K562 (cell line): ENCODE results near the gene GASK1B. TPM values are rescaled to one million over a fixed set of nuclear protein-coding genes. Genes with fewer than 3 reads are reported as not detected.

Source experiments
- ATAC-seq: fragments of 200-7000 bp; cut with Tn5 transposase; 3 replicates; pipeline ENCODE4 v1.9.1; 2020; ENCODE audit warnings: moderate library complexity
- BruUV-seq: library from RNA; stranded (reverse); fragments of 400-500 nt; replicated peaks from 2 replicates; lab custom pipeline; 2021; lab: Mats Ljungman, UMichigan
- CTCF ChIA-PET: fragments of 300-600 bp; formaldehyde crosslinking; extraction: SDS; loops from one replicate; lab custom pipeline; 2021; ENCODE audit warnings: low intra/inter-chr PET ratio; lab: Yijun Ruan, JAX
- POLR2A ChIA-PET: fragments of 300-600, 350-650 bp; sonication (Branson Sonifier 250); formaldehyde crosslinking; extraction: SDS; loops from one replicate; lab custom pipeline; 2021; ENCODE audit warnings: antibody characterized with exemption, inconsistent platforms; lab: Yijun Ruan, JAX
- DNase-seq, 4 experiments: peaks; one replicate each; pipeline versions ENCODE4 v3.0.0 to v3.0.0-alpha.2; 2011 to 2018; ENCODE audit warnings: low spot score in 3 of 4, mixed read lengths in 3 of 4; ENCODE audit errors: extremely low read depth in 1 of 4
- FAIRE-seq: peaks from 2 replicates; lab custom pipeline; 2011; peaks lifted over from hg19 to GRCh38; lab: Jason Lieb, UNC
- H2AFZ ChIP-seq: 2 replicates; pipeline ENCODE4 v1.6.0; 2011; ENCODE audit warnings: low read depth, low read length, control low read depth, inconsistent platforms
- H3K27ac ChIP-seq: fragments of 200-600 bp; 3 replicates; pipeline ENCODE4 v1.8.0; 2011; ENCODE audit warnings: low read depth, mild to moderate bottlenecking, control low read depth, inconsistent platforms, low read length, moderate library complexity, mixed read lengths; ENCODE audit errors: extremely low read depth
- H3K27me3 ChIP-seq, 2 experiments: fragments of 300-600 bp in 1 of 2; 2 replicates in 1 of 2; 3 replicates in 1 of 2; pipeline versions ENCODE4 v1.6.0 to v1.8.0; 2011; ENCODE audit warnings: inconsistent platforms in 2 of 2, low read length in 2 of 2, mild to moderate bottlenecking in 1 of 2, mixed read lengths in 1 of 2, moderate library complexity in 1 of 2; ENCODE audit not compliant: control insufficient read depth in 2 of 2, insufficient read depth in 2 of 2
- H3K36me3 ChIP-seq: fragments of 300-600 bp; 3 replicates; pipeline ENCODE4 v1.8.0; 2011; ENCODE audit warnings: mild to moderate bottlenecking, low read length, inconsistent platforms; ENCODE audit not compliant: control insufficient read depth, insufficient read depth
- H3K4me1 ChIP-seq, 2 experiments: fragments of 200-600 bp in 1 of 2; replicated peaks in 1 of 2; 2 replicates in 1 of 2; 3 replicates in 1 of 2; pipeline versions ENCODE4 v1.5.1 to v1.8.0; 2011; ENCODE audit warnings: inconsistent platforms in 2 of 2, low read length in 2 of 2, mild to moderate bottlenecking in 1 of 2, mixed read lengths in 1 of 2, moderate library complexity in 1 of 2; ENCODE audit not compliant: control insufficient read depth in 2 of 2, insufficient read depth in 2 of 2
- H3K4me2 ChIP-seq: 2 replicates; pipeline ENCODE4 v1.6.1; 2011; ENCODE audit warnings: low read length, control low read depth, inconsistent platforms, mixed read lengths; ENCODE audit not compliant: insufficient read depth
- H3K4me3 ChIP-seq: fragments of 200-600 bp; sonication (generic), shearing (Covaris generic); 2 replicates; pipeline ENCODE4 v1.5.1; 2016; ENCODE audit warnings: control low read depth, inconsistent platforms
- H3K79me2 ChIP-seq: fragments of 200-600 bp; 3 replicates; pipeline ENCODE4 v1.8.0; 2011; ENCODE audit warnings: low read length, inconsistent platforms; ENCODE audit not compliant: control insufficient read depth, insufficient read depth
- H3K9ac ChIP-seq, 2 experiments: 2 replicates each; pipeline versions ENCODE4 v1.6.0 to v1.6.1; 2011; ENCODE audit warnings: low read depth in 2 of 2, low read length in 2 of 2, control low read depth in 1 of 2, inconsistent platforms in 1 of 2, mild to moderate bottlenecking in 1 of 2, mixed read lengths in 1 of 2; ENCODE audit not compliant: insufficient read depth in 1 of 2
- H3K9me1 ChIP-seq: one replicate; pipeline ENCODE4 v1.6.0; 2011; ENCODE audit warnings: inconsistent platforms, mild to moderate bottlenecking, low read length, moderate library complexity; ENCODE audit not compliant: control insufficient read depth, insufficient read depth
- H3K9me3 ChIP-seq: replicated peaks from 2 replicates; pipeline ENCODE4 v1.5.1; 2011; ENCODE audit warnings: low read depth, low read length, inconsistent platforms; ENCODE audit not compliant: control insufficient read depth, insufficient read depth
- H4K20me1 ChIP-seq: replicated peaks from 2 replicates; pipeline ENCODE4 v1.6.1; 2011; ENCODE audit warnings: low read length, inconsistent platforms, mixed read lengths; ENCODE audit not compliant: control insufficient read depth, insufficient read depth
- BRF1 ChIP-seq: IDR thresholded peaks from 3 replicates; pipeline ENCODE4 v1.6.1; 2011; ENCODE audit warnings: borderline replicate concordance, mild to moderate bottlenecking; ENCODE audit not compliant: insufficient read length; ENCODE audit errors: extremely low read depth
- CREBBP ChIP-seq: IDR thresholded peaks from one replicate; pipeline ENCODE4 v1.6.1; 2012; ENCODE audit warnings: low read depth, mild to moderate bottlenecking, control low read depth, inconsistent platforms, low read length
- DDX20 ChIP-seq: fragments of 450-650 bp; IDR thresholded peaks from 2 replicates; pipeline ENCODE4 v1.6.1; 2016; ENCODE audit warnings: missing genetic modification characterization, low read depth, mild to moderate bottlenecking, missing compliant biosample characterization, moderate library complexity
- L3MBTL2 ChIP-seq: fragments of 450-650 bp; IDR thresholded peaks from 2 replicates; pipeline ENCODE4 v1.6.1; 2016; ENCODE audit warnings: mild to moderate bottlenecking, moderate library complexity
- MAFF ChIP-seq: IDR thresholded peaks from 2 replicates; pipeline ENCODE4 v1.6.1; 2012; ENCODE audit warnings: low read length, improper control_type of control experiment
- TAF7 ChIP-seq: fragments of 450-650 bp; IDR thresholded peaks from 2 replicates; pipeline ENCODE4 v1.6.1; 2016; ENCODE audit warnings: missing genetic modification characterization, missing compliant biosample characterization
- THRB ChIP-seq: fragments of 450-650 bp; formaldehyde crosslinking; conservative IDR thresholded peaks from 2 replicates; pipeline ENCODE4 v1.4.0; 2022; ENCODE audit warnings: mild to moderate bottlenecking, missing genetic modification characterization
- ZNF174 ChIP-seq: fragments of 250-450 bp; sonication (Bioruptor Pico); IDR thresholded peaks from 2 replicates; pipeline ENCODE4 v1.4.0; 2020; ENCODE audit warnings: mild to moderate bottlenecking
- ZNF184 ChIP-seq: sonication (generic); formaldehyde crosslinking; IDR thresholded peaks from 2 replicates; pipeline ENCODE4 v1.5.0; 2020; ENCODE audit warnings: missing genetic modification reagents
- ZNF217 ChIP-seq: sonication (generic); formaldehyde crosslinking; IDR thresholded peaks from 2 replicates; pipeline ENCODE4 v1.8.0; 2022; ENCODE audit warnings: mild to moderate bottlenecking, missing genetic modification reagents
- ZNF780A ChIP-seq: fragments of 250-450 bp; sonication (Bioruptor Pico); IDR thresholded peaks from 2 replicates; pipeline ENCODE4 v1.5.0; 2021; ENCODE audit warnings: mild to moderate bottlenecking
- ZSCAN29 ChIP-seq: fragments of 450-650 bp; IDR thresholded peaks from 2 replicates; pipeline ENCODE4 v1.6.1; 2017
- WGBS: fragments of 100-300 bp; shearing (Covaris generic); methylation state at CpG from one replicate; pipeline ENCODE4 v1.1.6; 2016; ENCODE audit warnings: low coverage, mixed read lengths; ENCODE audit not compliant: insufficient coverage; ENCODE audit errors: missing lambda C conversion rate; 5-methylcytosine and 5-hydroxymethylcytosine counted together
- in situ Hi-C: fragments of 300-500 bp; cut with MboI; formaldehyde crosslinking; loops from 4 replicates; pipeline ENCODE4 v1.15.0; 2018; ENCODE audit warnings: inconsistent platforms, mixed read lengths
- intact Hi-C: fragments of 100-400 bp; cut with micrococcal nuclease; formaldehyde crosslinking; loops from 2 replicates; pipeline ENCODE4 v1.14.2; 2022
- polyA plus RNA-seq, 8 experiments: library from polyadenylated mRNA; depleted of rRNA in 4 of 8; stranded (reverse) in 5 of 8; unstranded in 3 of 8; fragments of >200 nt; fragmentation: Nextera tagmentation in 2 of 8; fragmentation: Illumina TruSeq in 1 of 8; extraction: Ambion mirVana in 2 of 8; extraction: Trizol in 1 of 8; gene quantifications; 2 replicates each; pipeline versions ENCODE4 v1.2.1 to v1.2.3, GENCODE V29; 2011 to 2014; ENCODE audit warnings: inconsistent platforms in 1 of 8, missing spikeins in 1 of 8
- total RNA-seq, 7 experiments: library from RNA; depleted of rRNA in 6 of 7; stranded (reverse); fragments of >200 nt in 6 of 7; fragmentation: Illumina TruSeq in 2 of 7; extraction: Trizol in 2 of 7; gene quantifications; 2 replicates each; pipeline versions ENCODE4 v1.2.1 to v1.2.3, GENCODE V29; 2011 to 2021; ENCODE audit warnings: low replicate concordance in 1 of 7
- TF ChIP-seq, protein P1 (sequence below): fragments of 450-650 bp; IDR thresholded peaks from 2 replicates; pipeline ENCODE4 v1.6.1; 2017; ENCODE audit warnings: antibody characterized with exemption, mild to moderate bottlenecking
- TF ChIP-seq, protein P2 (sequence below): IDR thresholded peaks from 2 replicates; pipeline ENCODE4 v1.6.1; 2012; ENCODE audit warnings: low read depth, low read length, improper control_type of control experiment, borderline replicate concordance
- TF ChIP-seq, protein P3 (sequence below): fragments of 250-450 bp; sonication (Bioruptor Pico); IDR thresholded peaks from 2 replicates; pipeline ENCODE4 v1.5.0; 2021

The GASK1B gene
- total and polyA plus RNA-seq, 9 of the 15 experiments (the other 6 are each of a cell fraction or from before 2014, with no cell fraction given), result 0.13 to 1.2 (median 0.61) TPM

DNA sequence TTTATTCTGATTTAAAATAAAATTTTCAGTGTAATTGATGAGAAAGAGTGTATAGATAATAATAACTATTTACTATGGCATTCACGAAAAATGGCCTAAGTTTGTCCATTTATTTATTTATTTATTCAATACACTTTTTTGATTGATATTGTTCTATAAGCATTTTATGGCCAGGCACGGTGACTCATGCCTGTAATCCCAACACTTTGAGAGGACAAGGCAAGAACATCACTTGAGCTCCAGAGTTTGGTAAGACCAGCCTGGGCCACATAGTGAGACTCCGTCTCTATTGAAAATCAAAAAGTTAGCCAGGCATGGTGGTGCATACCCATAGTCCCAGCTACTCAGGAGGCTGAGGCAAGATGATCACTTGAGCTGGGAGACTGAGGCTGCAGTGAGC lies 25.7 kb downstream of the GASK1B start:
- H3K4me2 ChIP-seq, result no peak overlapping the region
- no peaks in the 10 kb centered on the region for H3K9me3 ChIP-seq
- no peak overlapping the region for H3K4me3 ChIP-seq
- no peak for FAIRE-seq
- DNase-seq, result no peak
- POLR2A ChIA-PET, result no interaction called here
- H2AFZ ChIP-seq, result no peak overlapping the region
- H3K79me2 ChIP-seq, result no peaks in the 10 kb centered on the region
- H3K4me1 ChIP-seq, result no peaks in the 10 kb centered on the region
- no peak overlapping the region for H3K27ac ChIP-seq
- intact Hi-C loops (no loop called here), in situ Hi-C loops (no loop called here)
- H3K9ac ChIP-seq, result no peak overlapping the region
- 2% methylated on average over 3 of the region's 3 CpGs for WGBS
- CTCF ChIA-PET, result no interaction called here
- H4K20me1 ChIP-seq, result no peaks in the 10 kb centered on the region
- ATAC-seq, result no peak
- no peaks in the 10 kb centered on the region for H3K36me3 ChIP-seq
- no peaks in the 10 kb centered on the region for H3K27me3 ChIP-seq
- BruUV-seq, result no TSS peak
- no peaks in the 10 kb centered on the region for H3K9me1 ChIP-seq
- TF ChIP-seq DDX20, result no peak
- TF ChIP-seq ZNF174, result no peak
- TF ChIP-seq ZNF184, result no peak
- TF ChIP-seq ZSCAN29, result no peak
- TF ChIP-seq, protein P1, sequence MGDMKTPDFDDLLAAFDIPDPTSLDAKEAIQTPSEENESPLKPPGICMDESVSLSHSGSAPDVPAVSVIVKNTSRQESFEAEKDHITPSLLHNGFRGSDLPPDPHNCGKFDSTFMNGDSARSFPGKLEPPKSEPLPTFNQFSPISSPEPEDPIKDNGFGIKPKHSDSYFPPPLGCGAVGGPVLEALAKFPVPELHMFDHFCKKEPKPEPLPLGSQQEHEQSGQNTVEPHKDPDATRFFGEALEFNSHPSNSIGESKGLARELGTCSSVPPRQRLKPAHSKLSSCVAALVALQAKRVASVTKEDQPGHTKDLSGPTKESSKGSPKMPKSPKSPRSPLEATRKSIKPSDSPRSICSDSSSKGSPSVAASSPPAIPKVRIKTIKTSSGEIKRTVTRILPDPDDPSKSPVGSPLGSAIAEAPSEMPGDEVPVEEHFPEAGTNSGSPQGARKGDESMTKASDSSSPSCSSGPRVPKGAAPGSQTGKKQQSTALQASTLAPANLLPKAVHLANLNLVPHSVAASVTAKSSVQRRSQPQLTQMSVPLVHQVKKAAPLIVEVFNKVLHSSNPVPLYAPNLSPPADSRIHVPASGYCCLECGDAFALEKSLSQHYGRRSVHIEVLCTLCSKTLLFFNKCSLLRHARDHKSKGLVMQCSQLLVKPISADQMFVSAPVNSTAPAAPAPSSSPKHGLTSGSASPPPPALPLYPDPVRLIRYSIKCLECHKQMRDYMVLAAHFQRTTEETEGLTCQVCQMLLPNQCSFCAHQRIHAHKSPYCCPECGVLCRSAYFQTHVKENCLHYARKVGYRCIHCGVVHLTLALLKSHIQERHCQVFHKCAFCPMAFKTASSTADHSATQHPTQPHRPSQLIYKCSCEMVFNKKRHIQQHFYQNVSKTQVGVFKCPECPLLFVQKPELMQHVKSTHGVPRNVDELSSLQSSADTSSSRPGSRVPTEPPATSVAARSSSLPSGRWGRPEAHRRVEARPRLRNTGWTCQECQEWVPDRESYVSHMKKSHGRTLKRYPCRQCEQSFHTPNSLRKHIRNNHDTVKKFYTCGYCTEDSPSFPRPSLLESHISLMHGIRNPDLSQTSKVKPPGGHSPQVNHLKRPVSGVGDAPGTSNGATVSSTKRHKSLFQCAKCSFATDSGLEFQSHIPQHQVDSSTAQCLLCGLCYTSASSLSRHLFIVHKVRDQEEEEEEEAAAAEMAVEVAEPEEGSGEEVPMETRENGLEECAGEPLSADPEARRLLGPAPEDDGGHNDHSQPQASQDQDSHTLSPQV, result no peak
- no peak for TF ChIP-seq L3MBTL2
- TF ChIP-seq CREBBP, result no peak
- TF ChIP-seq TAF7, result no peak
- no peak for TF ChIP-seq ZNF780A (CRISPR knock-in tag)
- TF ChIP-seq BRF1, result no peak
- no peak for TF ChIP-seq ZNF217 (CRISPR knock-in tag)
- TF ChIP-seq THRB, result no peak
- TF ChIP-seq, protein P2, sequence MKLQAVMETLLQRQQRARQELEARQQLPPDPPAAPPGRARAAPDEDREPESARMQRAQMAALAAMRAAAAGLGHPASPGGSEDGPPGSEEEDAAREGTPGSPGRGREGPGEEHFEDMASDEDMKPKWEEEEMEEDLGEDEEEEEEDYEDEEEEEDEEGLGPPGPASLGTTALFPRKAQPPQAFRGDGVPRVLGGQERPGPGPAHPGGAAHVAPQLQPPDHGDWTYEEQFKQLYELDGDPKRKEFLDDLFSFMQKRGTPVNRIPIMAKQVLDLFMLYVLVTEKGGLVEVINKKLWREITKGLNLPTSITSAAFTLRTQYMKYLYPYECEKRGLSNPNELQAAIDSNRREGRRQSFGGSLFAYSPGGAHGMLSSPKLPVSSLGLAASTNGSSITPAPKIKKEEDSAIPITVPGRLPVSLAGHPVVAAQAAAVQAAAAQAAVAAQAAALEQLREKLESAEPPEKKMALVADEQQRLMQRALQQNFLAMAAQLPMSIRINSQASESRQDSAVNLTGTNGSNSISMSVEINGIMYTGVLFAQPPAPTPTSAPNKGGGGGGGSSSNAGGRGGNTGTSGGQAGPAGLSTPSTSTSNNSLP, result no peak
- no peak for TF ChIP-seq MAFF
- TF ChIP-seq, protein P3, sequence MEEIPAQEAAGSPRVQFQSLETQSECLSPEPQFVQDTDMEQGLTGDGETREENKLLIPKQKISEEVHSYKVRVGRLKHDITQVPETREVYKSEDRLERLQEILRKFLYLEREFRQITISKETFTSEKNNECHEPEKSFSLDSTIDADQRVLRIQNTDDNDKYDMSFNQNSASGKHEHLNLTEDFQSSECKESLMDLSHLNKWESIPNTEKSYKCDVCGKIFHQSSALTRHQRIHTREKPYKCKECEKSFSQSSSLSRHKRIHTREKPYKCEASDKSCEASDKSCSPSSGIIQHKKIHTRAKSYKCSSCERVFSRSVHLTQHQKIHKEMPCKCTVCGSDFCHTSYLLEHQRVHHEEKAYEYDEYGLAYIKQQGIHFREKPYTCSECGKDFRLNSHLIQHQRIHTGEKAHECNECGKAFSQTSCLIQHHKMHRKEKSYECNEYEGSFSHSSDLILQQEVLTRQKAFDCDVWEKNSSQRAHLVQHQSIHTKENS, result no peak
